Measurements from ENCODE around the gene HK1. TPM values are rescaled to one million over a fixed set of nuclear protein-coding genes. Genes with fewer than 3 reads are reported as not detected.

The HK1 gene
- 84.0 TPM for total RNA-seq
- long read RNA-seq, transcript HK1-202 (18 exons, 3,605 nt): major isoform, 267 of 338 reads
- long read RNA-seq, partial matches to known transcripts: 37 of 338 reads
- long read RNA-seq, other reads (novel, unspliced or antisense): 30 of 338 reads

GRCh38 chr10:69278446-69278963 lies at the start of gene HK1:
HK1 (plus strand) TSS chr10:69278496.
- Histone ChIP-seq H3K27ac (no peak within 1 kb of the TSS), H3K9me3 (no peaks in the 10 kb centered on the region), H3K4me1 (peaks cover 9% of the 10 kb centered on the region), H3K27me3 (no peaks in the 10 kb centered on the region), H3K4me3 (no peak within 1 kb of the TSS), H3K36me3 (no peaks in the 10 kb centered on the region)
- intact Hi-C loops (cut with DNase I): no loop called here
- no peak for DNase-seq
- no peak for TF ChIP-seq CTCF (IDR thresholded peaks at IDR 0.05)
- ATAC-seq: no peak

GRCh38 chr10:69229616-69229916 lies 48.7 kb upstream of the HK1 start:
- no peaks in the 10 kb centered on the region for H3K27me3 ChIP-seq
- H3K4me3 ChIP-seq: no peak overlapping the region
- no peak overlapping the region for H3K27ac ChIP-seq
- no peak for TF ChIP-seq CTCF (IDR thresholded peaks at IDR 0.05)
- ATAC-seq (no peak), DNase-seq (no peak)
- peaks cover 14% of the 10 kb centered on the region for H3K4me1 ChIP-seq
- H3K9me3 ChIP-seq: no peaks in the 10 kb centered on the region
- H3K36me3 ChIP-seq: no peaks in the 10 kb centered on the region
- intact Hi-C loops (cut with DNase I): no loop called here

- H3K27me3 ChIP-seq: no peaks in the 10 kb centered on the region
- no peak for DNase-seq
- no peak for TF ChIP-seq CTCF (IDR thresholded peaks at IDR 0.05)
- no peak overlapping the region for H3K4me3 ChIP-seq
- no peaks in the 10 kb centered on the region for H3K9me3 ChIP-seq
- no peak overlapping the region for H3K27ac ChIP-seq
- no peak for ATAC-seq
- no peaks in the 10 kb centered on the region for H3K36me3 ChIP-seq
- peaks cover 11% of the 10 kb centered on the region for H3K4me1 ChIP-seq
- intact Hi-C loops (cut with DNase I): no loop called here
Observed at GRCh38 chr10:69230128-69230527, 48.2 kb upstream of the HK1 start.

GRCh38 chr10:69232252-69232651 lies 46.0 kb upstream of the HK1 start:
- Histone ChIP-seq H3K27me3 (no peaks in the 10 kb centered on the region), H3K36me3 (no peaks in the 10 kb centered on the region), H3K27ac (no peak overlapping the region), H3K4me1 (peaks cover 6% of the 10 kb centered on the region), H3K4me3 (no peak overlapping the region), H3K9me3 (no peaks in the 10 kb centered on the region)
- intact Hi-C loops (cut with DNase I): no loop called here
- DNase-seq (no peak), ATAC-seq (peak; percentile 45)
- TF ChIP-seq CTCF (IDR thresholded peaks at IDR 0.05): no peak

GRCh38 chr10:69232736-69233480 lies 45.4 kb upstream of the HK1 start:
- ATAC-seq (no peak), DNase-seq (no peak)
- TF ChIP-seq CTCF (IDR thresholded peaks at IDR 0.05): no peak
- intact Hi-C loops (cut with DNase I): no loop called here
- Histone ChIP-seq H3K4me3 (no peak overlapping the region), H3K27me3 (no peaks in the 10 kb centered on the region), H3K36me3 (no peaks in the 10 kb centered on the region), H3K4me1 (peaks cover 6% of the 10 kb centered on the region), H3K9me3 (no peaks in the 10 kb centered on the region), H3K27ac (no peak overlapping the region)

Data from upper lobe of right lung (tissue), 1 donor.